Mesendoderm (in vitro differentiated cells): ENCODE measurements around the gene SLC25A34.

ENCODE experiments used
- DNase-seq: peaks from one replicate; pipeline ENCODE4 v3.0.0; 2013
- H2AK5ac ChIP-seq: 2 replicates; pipeline ENCODE4 v1.6.1; 2013; ENCODE audit warnings: low read length, inconsistent platforms
- H2BK120ac ChIP-seq: 2 replicates; pipeline ENCODE4 v1.6.1; 2013; ENCODE audit warnings: low read depth, mild to moderate bottlenecking, low read length, moderate library complexity, mixed read lengths
- H2BK15ac ChIP-seq: replicated peaks from 2 replicates; pipeline ENCODE4 v1.6.1; 2013; ENCODE audit warnings: low read depth, mild to moderate bottlenecking, moderate library complexity
- H2BK5ac ChIP-seq: 2 replicates; pipeline ENCODE4 v1.6.1; 2013; ENCODE audit warnings: low read length, inconsistent platforms
- H3K18ac ChIP-seq: 2 replicates; pipeline ENCODE4 v1.6.1; 2013; ENCODE audit warnings: mild to moderate bottlenecking, low read length, mixed read lengths
- H3K23ac ChIP-seq: one replicate; pipeline ENCODE4 v1.6.1; 2013; ENCODE audit warnings: low read length
- H3K27ac ChIP-seq: 2 replicates; pipeline ENCODE4 v1.5.1; 2013; ENCODE audit warnings: low read depth, mild to moderate bottlenecking, inconsistent platforms, low read length, moderate library complexity
- H3K27me3 ChIP-seq: 2 replicates; pipeline ENCODE4 v1.6.1; 2013; ENCODE audit warnings: low read length, control low read depth, mild to moderate bottlenecking, inconsistent platforms; ENCODE audit not compliant: insufficient read depth, poor library complexity
- H3K36me3 ChIP-seq: 2 replicates; pipeline ENCODE4 v1.6.1; 2013; ENCODE audit warnings: low read length, inconsistent platforms; ENCODE audit not compliant: control insufficient read depth, insufficient read depth
- H3K4ac ChIP-seq: one replicate; pipeline ENCODE4 v1.6.1; 2013; ENCODE audit warnings: low read depth, mild to moderate bottlenecking, low read length, moderate library complexity
- H3K4me1 ChIP-seq: 2 replicates; pipeline ENCODE4 v1.6.1; 2013; ENCODE audit warnings: low read depth, low read length, inconsistent platforms; ENCODE audit not compliant: control insufficient read depth
- H3K4me2 ChIP-seq: 2 replicates; pipeline ENCODE4 v1.6.1; 2013; ENCODE audit warnings: low read length
- H3K4me3 ChIP-seq: 2 replicates; pipeline ENCODE4 v1.5.1; 2013; ENCODE audit warnings: mild to moderate bottlenecking, low read length
- H3K56ac ChIP-seq: one replicate; pipeline ENCODE4 v1.6.1; 2013; ENCODE audit warnings: low read length
- H3K79me1 ChIP-seq: 2 replicates; pipeline ENCODE4 v1.6.1; 2013; ENCODE audit warnings: low read length, inconsistent platforms
- H3K79me2 ChIP-seq: 2 replicates; pipeline ENCODE4 v1.6.1; 2013; ENCODE audit warnings: mild to moderate bottlenecking, low read length; ENCODE audit not compliant: control insufficient read depth, insufficient read depth
- H3K9ac ChIP-seq: 2 replicates; pipeline ENCODE4 v1.6.1; 2013; ENCODE audit warnings: low read length, inconsistent platforms
- H4K5ac ChIP-seq: one replicate; pipeline ENCODE4 v1.6.1; 2013; ENCODE audit warnings: low read length
- H4K8ac ChIP-seq: one replicate; pipeline ENCODE4 v1.6.1; 2013; ENCODE audit warnings: low read depth, mild to moderate bottlenecking, control low read depth, low read length, moderate library complexity
- WGBS: extraction: QIAGEN DNeasy Blood & Tissue Kit; methylation state at CpG from one replicate; pipeline ENCODE4 v1.1.7; 2013; ENCODE audit warnings: low lambda C conversion rate, missing lambda C conversion rate; ENCODE audit not compliant: insufficient coverage; ENCODE audit errors: extremely low coverage; 5-methylcytosine and 5-hydroxymethylcytosine counted together

Gene SLC25A34

GRCh38 chr1:15767941-15768340 is 31.9 kb downstream of the SLC25A34 start:
- Histone ChIP-seq H2BK5ac (no peak overlapping the region), H3K23ac (no peak overlapping the region), H2AK5ac (no peak overlapping the region), H3K27me3 (no peaks in the 10 kb centered on the region), H3K79me2 (peaks cover 12% of the 10 kb centered on the region), H3K27ac (no peak overlapping the region), H4K5ac (no peak overlapping the region), H3K36me3 (peaks cover 41% of the 10 kb centered on the region), H3K18ac (no peak overlapping the region), H2BK120ac (no peak overlapping the region), H3K4me1 (peaks cover 2% of the 10 kb centered on the region), H2BK15ac (no peak overlapping the region), H3K9ac (no peak overlapping the region), H3K79me1 (peaks cover 10% of the 10 kb centered on the region), H4K8ac (no peak overlapping the region), H3K4me3 (no peak overlapping the region), H3K56ac (no peak overlapping the region), H3K4me2 (no peak overlapping the region), H3K4ac (no peak overlapping the region)
- no peak for DNase-seq
- WGBS = no CpG with 5 or more reads among the region's 5 CpGs

- Histone ChIP-seq H3K56ac (no peak overlapping the region), H3K9ac (no peak overlapping the region), H3K27ac (no peak overlapping the region), H3K36me3 (peaks cover 41% of the 10 kb centered on the region), H4K8ac (no peak overlapping the region), H2BK15ac (no peak overlapping the region), H3K79me2 (peaks cover 12% of the 10 kb centered on the region), H3K4me3 (no peak overlapping the region), H2AK5ac (no peak overlapping the region), H2BK120ac (no peak overlapping the region), H2BK5ac (no peak overlapping the region), H3K79me1 (peaks cover 10% of the 10 kb centered on the region), H3K18ac (no peak overlapping the region), H3K4ac (no peak overlapping the region), H3K4me1 (peaks cover 2% of the 10 kb centered on the region), H3K27me3 (no peaks in the 10 kb centered on the region), H3K23ac (no peak overlapping the region), H4K5ac (no peak overlapping the region), H3K4me2 (no peak overlapping the region)
- DNase-seq = no peak
- WGBS = no CpG with 5 or more reads among the region's 7 CpGs
Measured at GRCh38 chr1:15768388-15768787, 32.3 kb downstream of the SLC25A34 start.

- no peaks in the 10 kb centered on the region for H3K27me3 ChIP-seq
- H3K79me1 ChIP-seq = peaks cover 4% of the 10 kb centered on the region
- H3K36me3 ChIP-seq = peaks cover 29% of the 10 kb centered on the region
- H3K79me2 ChIP-seq = no peaks in the 10 kb centered on the region
- H3K56ac ChIP-seq = no peak overlapping the region
- no peak for DNase-seq
- H3K23ac ChIP-seq = no peak overlapping the region
- H2BK15ac ChIP-seq = no peak overlapping the region
- no peak overlapping the region for H2BK120ac ChIP-seq
- no peak overlapping the region for H3K18ac ChIP-seq
- no peak overlapping the region for H4K5ac ChIP-seq
- H3K4ac ChIP-seq = no peak overlapping the region
- WGBS = no CpG with 5 or more reads among the region's 14 CpGs
- H3K27ac ChIP-seq = no peak overlapping the region
- no peaks in the 10 kb centered on the region for H3K4me1 ChIP-seq
- H2AK5ac ChIP-seq = no peak overlapping the region
- no peak overlapping the region for H4K8ac ChIP-seq
- no peak overlapping the region for H3K4me3 ChIP-seq
- no peak overlapping the region for H3K9ac ChIP-seq
- H2BK5ac ChIP-seq = no peak overlapping the region
- H3K4me2 ChIP-seq = no peak overlapping the region
Measured at GRCh38 chr1:15770313-15770962, 34.4 kb downstream of the SLC25A34 start.

DNA sequence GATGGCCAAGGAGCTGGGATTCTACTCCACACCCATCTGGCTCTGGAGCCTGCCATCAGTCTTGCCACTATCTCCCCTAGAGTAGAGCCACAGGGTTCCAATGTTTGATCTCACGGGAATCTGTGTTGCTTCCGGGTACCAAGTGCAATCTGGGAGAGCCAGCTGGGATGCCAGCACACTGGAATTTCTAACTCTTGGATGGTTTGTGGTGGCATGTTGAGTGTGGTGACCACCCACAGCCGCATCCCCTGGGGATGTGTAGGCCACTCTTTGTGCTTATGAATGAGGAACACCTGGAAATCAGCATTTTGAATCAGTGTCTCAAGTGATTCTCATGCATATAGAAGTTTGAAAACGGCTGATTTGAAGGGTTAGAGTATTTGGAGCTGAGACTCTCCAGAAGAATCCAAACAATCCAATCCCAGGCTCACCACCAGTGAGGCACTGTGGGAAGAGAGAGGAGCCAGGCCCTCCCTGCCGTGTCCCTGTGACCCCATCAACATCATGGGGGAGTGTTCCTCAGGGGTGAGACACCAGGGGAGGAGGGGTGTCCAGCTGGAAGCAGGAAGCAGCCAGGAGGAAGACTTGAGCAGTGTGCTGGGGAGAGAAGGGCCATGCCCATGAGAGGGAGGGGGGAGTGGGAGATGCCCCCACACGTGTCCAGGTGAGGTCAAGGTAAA is 35.9 kb downstream of the SLC25A34 start:
- Histone ChIP-seq H2AK5ac (no peak overlapping the region), H2BK120ac (no peak overlapping the region), H3K36me3 (peaks cover 31% of the 10 kb centered on the region), H3K79me2 (no peaks in the 10 kb centered on the region), H3K56ac (no peak overlapping the region), H3K4me1 (no peaks in the 10 kb centered on the region), H2BK15ac (no peak overlapping the region), H3K9ac (no peak overlapping the region), H3K4me2 (no peak overlapping the region), H3K27ac (no peak overlapping the region), H3K18ac (no peak overlapping the region), H2BK5ac (no peak overlapping the region), H3K4me3 (no peak overlapping the region), H3K79me1 (no peaks in the 10 kb centered on the region), H3K4ac (no peak overlapping the region), H4K5ac (no peak overlapping the region), H3K27me3 (no peaks in the 10 kb centered on the region), H4K8ac (no peak overlapping the region), H3K23ac (no peak overlapping the region)
- WGBS = no CpG with 5 or more reads among the region's 6 CpGs
- no peak for DNase-seq

- H3K4me3 ChIP-seq = no peak overlapping the region
- no peak overlapping the region for H3K9ac ChIP-seq
- H3K27ac ChIP-seq = no peak overlapping the region
- H3K56ac ChIP-seq = no peak overlapping the region
- no peak overlapping the region for H2BK5ac ChIP-seq
- DNase-seq = no peak
- H3K23ac ChIP-seq = no peak overlapping the region
- H4K8ac ChIP-seq = no peak overlapping the region
- H2BK120ac ChIP-seq = no peak overlapping the region
- no peak overlapping the region for H2AK5ac ChIP-seq
- WGBS = no CpG with 5 or more reads among the region's 2 CpGs
- H3K18ac ChIP-seq = no peak overlapping the region
- no peaks in the 10 kb centered on the region for H3K4me1 ChIP-seq
- no peak overlapping the region for H3K4ac ChIP-seq
- no peak overlapping the region for H3K4me2 ChIP-seq
- no peak overlapping the region for H2BK15ac ChIP-seq
- H4K5ac ChIP-seq = no peak overlapping the region
- H3K27me3 ChIP-seq = no peaks in the 10 kb centered on the region
- peaks cover 21% of the 10 kb centered on the region for H3K36me3 ChIP-seq
- no peaks in the 10 kb centered on the region for H3K79me1 ChIP-seq
- no peaks in the 10 kb centered on the region for H3K79me2 ChIP-seq
Measured at GRCh38 chr1:15775706-15776105, 39.6 kb downstream of the SLC25A34 start.
